Islet of Langerhans (tissue), 1 donor: Measurements from ENCODE around the gene PTRH2.
"Not testable (repeated sequence)": the region's sequence is repeated elsewhere in the genome, so short reads cannot be mapped to it uniquely, and the experiment has no call there.

Experiments
- FAIRE-seq: peaks from one replicate; lab custom pipeline; 2011; peaks lifted over from hg19 to GRCh38; lab: Jason Lieb, UNC

Gene PTRH2

GRCh38 chr17:59707149-59707970 is at the start of gene PTRH2, which contains the start of gene VMP1:
TSS of gene PTRH2 (minus strand) at chr17:59707430. CDS start at chr17:59697978, 9,452 bp downstream.
TSS of gene VMP1 (plus strand) at chr17:59707654. CDS start at chr17:59731447, 23,793 bp downstream.
- FAIRE-seq: no peak

GRCh38 chr17:59756236-59756818 is 49.1 kb upstream of the PTRH2 start:
- no peak for FAIRE-seq

GRCh38 chr17:59755069-59755468 is 47.8 kb upstream of the PTRH2 start:
- not testable (repeated sequence) for FAIRE-seq

GRCh38 chr17:59754552-59754951 is 47.3 kb upstream of the PTRH2 start:
- no peak for FAIRE-seq

GRCh38 chr17:59753522-59754467 is 46.6 kb upstream of the PTRH2 start:
- FAIRE-seq: peak; percentile 84

GRCh38 chr17:59752922-59753321 is 45.7 kb upstream of the PTRH2 start:
- no peak for FAIRE-seq

GRCh38 chr17:59752446-59752845 is 45.2 kb upstream of the PTRH2 start:
- no peak for FAIRE-seq

GRCh38 chr17:59751955-59752413 is 44.8 kb upstream of the PTRH2 start:
- no peak for FAIRE-seq

GRCh38 chr17:59748591-59748990 is 41.4 kb upstream of the PTRH2 start:
- FAIRE-seq: no peak

- FAIRE-seq: no peak
Measured at GRCh38 chr17:59746849-59747445, 39.7 kb upstream of the PTRH2 start.

GRCh38 chr17:59745040-59745439 is 37.8 kb upstream of the PTRH2 start:
- FAIRE-seq: no peak

GRCh38 chr17:59743842-59744241 is 36.6 kb upstream of the PTRH2 start:
- no peak for FAIRE-seq

- no peak for FAIRE-seq
Measured at GRCh38 chr17:59737324-59737723, 30.1 kb upstream of the PTRH2 start.

- FAIRE-seq: no peak
Measured at GRCh38 chr17:59734226-59734625, 27.0 kb upstream of the PTRH2 start.

- FAIRE-seq: no peak
Measured at GRCh38 chr17:59733697-59734096, 26.5 kb upstream of the PTRH2 start.

GRCh38 chr17:59730268-59730834 is 23.1 kb upstream of the PTRH2 start:
- no peak for FAIRE-seq

GRCh38 chr17:59727817-59728533 is 20.7 kb upstream of the PTRH2 start:
- no peak for FAIRE-seq

GRCh38 chr17:59725691-59726090 is 18.5 kb upstream of the PTRH2 start:
- no peak for FAIRE-seq

- FAIRE-seq: no peak
Measured at GRCh38 chr17:59723607-59724006, 16.4 kb upstream of the PTRH2 start.

- FAIRE-seq: no peak
Measured at GRCh38 chr17:59723041-59723440, 15.8 kb upstream of the PTRH2 start.

GRCh38 chr17:59722623-59723022 is 15.4 kb upstream of the PTRH2 start:
- no peak for FAIRE-seq
